ENCODE data around the gene PTPRH.

DNA sequence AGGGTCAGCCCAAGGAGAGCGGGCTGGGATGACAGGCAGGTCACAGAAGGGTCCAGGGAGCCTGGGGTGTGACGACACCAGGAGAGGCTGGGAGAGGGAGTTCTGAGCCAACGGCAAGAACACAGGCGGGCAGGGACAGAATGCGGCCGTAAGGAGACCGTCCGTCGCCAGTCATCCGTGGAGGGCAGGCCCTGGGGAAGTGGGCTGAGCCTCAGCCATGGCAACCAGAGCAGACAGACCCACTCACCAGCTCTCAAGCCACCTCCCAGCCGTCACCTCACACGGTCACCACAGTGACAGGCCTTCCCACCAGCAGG, 22.9 kb upstream of the PTPRH start:
- TF ChIP-seq, protein P1, sequence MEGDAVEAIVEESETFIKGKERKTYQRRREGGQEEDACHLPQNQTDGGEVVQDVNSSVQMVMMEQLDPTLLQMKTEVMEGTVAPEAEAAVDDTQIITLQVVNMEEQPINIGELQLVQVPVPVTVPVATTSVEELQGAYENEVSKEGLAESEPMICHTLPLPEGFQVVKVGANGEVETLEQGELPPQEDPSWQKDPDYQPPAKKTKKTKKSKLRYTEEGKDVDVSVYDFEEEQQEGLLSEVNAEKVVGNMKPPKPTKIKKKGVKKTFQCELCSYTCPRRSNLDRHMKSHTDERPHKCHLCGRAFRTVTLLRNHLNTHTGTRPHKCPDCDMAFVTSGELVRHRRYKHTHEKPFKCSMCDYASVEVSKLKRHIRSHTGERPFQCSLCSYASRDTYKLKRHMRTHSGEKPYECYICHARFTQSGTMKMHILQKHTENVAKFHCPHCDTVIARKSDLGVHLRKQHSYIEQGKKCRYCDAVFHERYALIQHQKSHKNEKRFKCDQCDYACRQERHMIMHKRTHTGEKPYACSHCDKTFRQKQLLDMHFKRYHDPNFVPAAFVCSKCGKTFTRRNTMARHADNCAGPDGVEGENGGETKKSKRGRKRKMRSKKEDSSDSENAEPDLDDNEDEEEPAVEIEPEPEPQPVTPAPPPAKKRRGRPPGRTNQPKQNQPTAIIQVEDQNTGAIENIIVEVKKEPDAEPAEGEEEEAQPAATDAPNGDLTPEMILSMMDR (IDR thresholded peaks at IDR 0.05 in 4 of 5, conservative IDR thresholded peaks at IDR 0.05 in 1 of 5), result no peak
- no peak for TF ChIP-seq POLR2A (IDR thresholded peaks at IDR 0.05)

Data from gastrocnemius medialis (tissue), 4 donors.